ENCODE measurements around the gene TLK1.

The TLK1 gene

DNA sequence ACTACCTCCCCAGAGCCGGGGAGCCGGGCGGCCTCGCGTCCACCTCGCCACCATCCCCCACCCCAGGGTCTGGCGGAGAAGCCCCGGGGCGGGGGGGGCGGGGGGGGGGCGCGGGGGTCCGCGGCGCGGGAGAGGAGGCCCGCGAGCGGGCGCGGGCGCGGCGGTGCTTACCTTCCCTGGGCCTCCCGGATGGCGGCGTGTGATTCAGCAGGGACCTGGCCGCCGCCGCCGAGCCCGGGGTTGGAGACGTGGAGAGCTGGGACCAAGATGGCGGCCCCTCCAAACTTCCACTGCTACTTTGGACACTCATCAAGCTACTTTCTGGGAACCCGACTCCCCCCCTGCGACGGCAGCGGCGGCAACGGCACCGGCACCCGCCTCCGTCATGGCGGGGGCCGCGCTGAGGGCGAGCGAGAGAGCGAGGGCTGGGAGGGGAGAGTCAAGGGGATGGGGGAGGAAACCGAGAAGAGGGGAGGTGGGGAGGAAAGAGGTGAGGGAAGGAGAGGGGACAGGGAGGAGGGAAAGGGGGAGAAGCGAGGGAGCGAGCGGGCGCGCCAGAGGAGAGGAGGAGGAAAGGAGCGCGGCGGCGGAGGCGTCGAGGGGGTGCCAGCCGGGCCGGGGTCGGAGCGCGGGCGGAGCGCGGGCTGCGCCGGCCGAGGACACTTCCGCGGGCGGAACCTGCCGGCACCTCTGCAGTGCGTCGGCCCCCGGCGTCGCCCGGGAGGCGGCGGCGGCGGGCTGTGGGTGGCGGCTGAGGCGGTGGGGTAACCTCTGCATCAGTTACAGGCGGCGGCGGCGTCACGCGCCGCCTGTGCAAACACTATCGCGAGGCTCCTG lies at the start of gene TLK1:
TSS of gene TLK1 (minus strand) at position 775 of the 837 bp plus-strand sequence. CDS start at position 310, 465 bp downstream.
- peak; percentile 31 to 46 for DNase-seq (ENCODE audit: low read depth in 2 of 2, low spot score in 1 of 2)

DNA sequence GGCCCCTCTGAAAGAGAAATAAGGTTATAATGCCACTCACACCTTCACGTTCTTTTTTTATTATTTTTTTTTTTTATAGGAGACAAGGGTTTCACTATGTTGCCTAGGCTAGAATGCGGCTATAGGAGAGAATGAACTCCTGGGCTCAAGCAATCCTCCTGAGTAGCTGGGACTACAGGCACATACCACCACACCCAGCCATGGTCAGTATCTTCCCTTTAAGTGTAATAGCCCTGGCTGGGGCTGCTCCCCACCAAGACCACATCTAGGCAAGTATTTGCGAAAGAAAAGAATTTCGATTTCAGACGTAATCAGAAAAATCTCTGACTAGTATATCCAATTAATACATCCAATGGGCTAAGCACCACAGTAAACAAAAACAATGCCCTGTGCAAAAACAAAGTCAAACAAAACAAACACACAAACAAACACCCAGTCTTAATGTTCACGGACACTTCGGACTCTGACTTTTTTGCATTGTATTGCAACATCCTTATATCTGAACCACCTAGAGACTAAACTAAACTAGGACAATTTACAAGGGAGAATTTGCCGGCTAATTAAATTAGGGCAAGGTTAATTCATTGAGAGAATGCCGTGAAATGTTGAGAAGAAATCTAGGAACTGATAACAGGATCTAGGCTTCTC lies 49.6 kb upstream of the TLK1 start:
- no peak for DNase-seq (ENCODE audit: low read depth in 2 of 2, low spot score in 1 of 2)

DNA sequence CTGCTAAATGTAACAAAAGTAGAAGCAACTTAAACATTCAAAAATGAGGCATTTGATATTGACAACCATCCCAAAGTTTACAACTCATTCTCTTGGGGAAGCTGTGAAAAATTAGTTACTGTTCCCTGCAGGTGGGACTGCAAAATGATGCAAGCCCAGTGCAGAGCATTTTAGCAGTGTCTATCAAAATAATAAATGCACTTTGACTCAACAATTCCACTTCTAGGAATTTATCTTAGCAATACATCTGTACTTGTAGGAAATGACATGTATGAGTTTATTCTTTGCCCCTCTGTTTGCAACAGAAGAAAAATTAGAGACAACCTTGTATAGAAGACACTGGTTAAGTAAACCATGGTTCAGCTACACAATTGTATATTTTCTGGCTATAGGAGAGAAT lies 48.0 kb upstream of the TLK1 start:
- no peak for DNase-seq (ENCODE audit: low read depth in 2 of 2, low spot score in 1 of 2)

DNA sequence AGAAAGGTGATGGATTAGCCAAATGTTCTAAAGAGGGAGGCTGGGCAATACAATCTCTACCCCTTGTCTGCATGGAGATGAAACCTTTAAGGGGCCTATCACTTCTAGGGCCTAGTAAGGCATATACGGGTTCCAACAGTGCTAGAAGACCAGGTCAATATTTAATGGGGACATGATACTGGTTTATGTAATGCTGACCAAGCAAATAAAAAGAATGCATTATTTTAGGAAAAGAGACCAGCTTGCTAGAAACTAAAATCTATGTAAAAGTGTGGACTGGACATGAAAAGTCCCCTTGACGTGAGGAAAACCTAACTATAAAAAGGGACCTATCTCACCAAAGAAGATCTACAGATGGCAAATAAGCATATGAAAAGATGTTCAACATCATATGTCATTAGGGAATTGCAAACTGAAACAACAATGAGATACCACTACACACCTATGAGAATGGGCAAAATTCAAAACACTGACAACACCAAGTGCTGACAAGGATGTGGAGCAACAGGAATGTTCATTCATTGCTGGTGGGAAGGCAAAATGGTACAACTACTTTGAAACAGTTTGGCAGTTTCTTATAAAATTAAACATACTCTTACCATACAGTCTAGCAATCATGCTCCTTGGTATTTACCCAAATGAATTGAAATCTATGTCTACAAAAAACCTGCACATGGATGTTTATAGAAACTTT lies 45.9 kb upstream of the TLK1 start:
- no peak for DNase-seq (ENCODE audit: low read depth in 2 of 2, low spot score in 1 of 2)

DNA sequence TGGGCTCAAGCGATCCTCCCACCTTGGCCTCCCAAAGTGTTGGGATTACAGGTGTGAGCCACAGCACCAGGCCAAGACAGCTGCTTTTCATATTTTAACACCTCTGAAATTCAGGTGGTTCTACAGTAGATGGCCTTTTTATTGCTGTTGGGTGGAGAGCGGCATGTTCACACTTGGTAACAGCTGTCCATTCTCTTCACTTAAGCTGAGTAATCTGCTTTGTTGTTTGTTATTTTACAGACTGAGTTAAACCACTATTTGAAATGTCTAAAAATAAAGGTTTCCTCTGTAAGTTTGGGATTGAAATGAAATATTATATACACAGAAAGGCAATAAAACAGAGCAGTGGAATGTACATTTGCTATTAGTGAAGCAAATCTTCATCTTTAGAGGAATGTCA lies 44.9 kb upstream of the TLK1 start:
- DNase-seq (ENCODE audit: low read depth in 2 of 2, low spot score in 1 of 2), result no peak

DNA sequence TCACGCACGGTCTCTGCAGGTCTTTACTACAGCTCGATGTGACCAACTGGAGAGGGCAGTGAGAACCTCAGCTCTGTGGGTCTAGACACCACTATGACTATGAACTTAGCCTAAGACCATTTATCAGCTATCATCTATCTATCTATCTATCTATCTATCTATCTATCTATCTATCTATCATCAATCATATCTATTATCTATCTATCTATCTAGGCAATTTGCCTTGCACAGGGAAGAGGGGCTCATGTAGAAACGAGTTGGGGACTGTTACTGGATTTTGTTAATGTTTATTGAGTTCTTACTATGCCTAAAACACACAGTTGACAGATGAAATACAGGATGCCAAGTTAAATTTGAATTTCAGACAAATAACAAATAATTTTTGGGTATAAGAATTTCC lies 41.1 kb upstream of the TLK1 start:
- DNase-seq (ENCODE audit: low read depth in 2 of 2, low spot score in 1 of 2), result no peak

DNA sequence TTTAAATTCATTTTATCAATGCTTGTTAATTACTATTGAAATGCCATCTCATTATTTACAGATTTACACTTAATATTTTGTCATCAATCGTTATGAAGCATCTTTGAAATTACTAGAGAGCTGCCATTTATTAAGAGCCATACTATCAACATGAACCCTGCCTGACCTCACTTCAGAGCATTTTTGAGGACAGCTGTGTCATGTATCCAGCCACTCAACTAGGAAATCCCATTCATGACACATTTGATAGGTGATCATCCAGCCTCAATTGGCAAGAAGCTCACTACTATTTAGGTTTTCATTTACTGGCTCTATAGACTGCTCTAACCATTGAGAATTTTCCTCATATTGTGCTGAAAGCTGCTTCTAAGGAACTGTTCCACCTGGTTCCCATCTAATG lies 40.6 kb upstream of the TLK1 start:
- no peak for DNase-seq (ENCODE audit: low read depth in 2 of 2, low spot score in 1 of 2)

DNA sequence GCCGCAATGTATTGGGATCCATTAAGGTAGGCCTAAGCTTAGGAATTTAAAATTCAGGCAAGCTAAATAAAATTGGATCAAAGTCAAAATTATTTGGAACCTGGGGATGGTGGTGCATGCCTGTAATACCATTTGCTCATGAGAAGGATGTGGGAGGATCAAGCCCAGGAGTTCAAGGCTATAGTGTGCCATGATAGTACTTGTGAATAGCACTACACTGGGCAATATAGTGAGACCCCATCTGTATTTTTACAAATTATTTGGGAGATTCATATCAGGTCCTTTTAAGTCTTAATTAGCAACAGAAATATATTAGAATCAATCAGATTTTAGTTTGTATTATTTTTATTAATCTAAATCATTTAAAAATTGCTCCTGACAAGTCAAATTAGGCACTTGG lies 39.8 kb upstream of the TLK1 start:
- DNase-seq (ENCODE audit: low read depth in 2 of 2, low spot score in 1 of 2), result no peak

DNA sequence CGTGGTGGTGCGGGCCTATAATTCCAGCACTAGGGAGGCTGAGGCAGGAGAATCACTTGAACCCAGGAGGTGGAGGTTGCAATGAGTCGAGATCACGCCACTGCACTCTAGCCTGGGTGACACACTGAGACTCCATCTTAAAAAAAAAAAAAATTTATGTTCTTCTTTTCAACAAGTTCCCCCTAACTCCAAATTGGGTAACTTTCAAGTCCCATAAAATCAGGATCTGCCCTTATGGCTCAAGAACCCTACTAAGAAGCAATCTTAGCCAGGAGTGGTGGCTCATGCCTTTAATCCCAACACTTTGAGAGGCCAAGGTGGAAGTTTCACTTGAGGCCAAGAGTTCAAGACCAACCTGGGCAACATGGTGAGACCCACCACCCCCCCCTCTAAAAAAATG lies 30.3 kb upstream of the TLK1 start:
- DNase-seq (ENCODE audit: low read depth in 2 of 2, low spot score in 1 of 2), result no peak

DNA sequence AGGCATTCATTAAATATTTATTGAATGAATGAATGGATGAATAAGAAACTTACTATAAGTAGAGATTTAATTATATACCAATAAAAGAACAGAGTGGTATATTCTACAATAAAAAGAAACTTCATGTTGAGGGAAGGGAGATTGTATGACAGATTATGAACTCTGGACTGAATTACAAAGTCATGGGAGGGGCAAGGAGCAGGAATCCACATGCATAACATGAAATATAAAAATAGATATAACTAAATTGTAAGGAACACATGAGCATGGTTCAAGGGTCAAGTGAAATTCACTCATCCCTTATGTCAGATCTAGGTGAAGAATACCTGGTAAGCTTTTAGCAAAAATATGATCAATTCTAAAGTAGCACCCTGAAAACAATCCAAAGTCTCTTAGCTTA lies 27.1 kb upstream of the TLK1 start:
- no peak for DNase-seq (ENCODE audit: low read depth in 2 of 2, low spot score in 1 of 2)

DNA sequence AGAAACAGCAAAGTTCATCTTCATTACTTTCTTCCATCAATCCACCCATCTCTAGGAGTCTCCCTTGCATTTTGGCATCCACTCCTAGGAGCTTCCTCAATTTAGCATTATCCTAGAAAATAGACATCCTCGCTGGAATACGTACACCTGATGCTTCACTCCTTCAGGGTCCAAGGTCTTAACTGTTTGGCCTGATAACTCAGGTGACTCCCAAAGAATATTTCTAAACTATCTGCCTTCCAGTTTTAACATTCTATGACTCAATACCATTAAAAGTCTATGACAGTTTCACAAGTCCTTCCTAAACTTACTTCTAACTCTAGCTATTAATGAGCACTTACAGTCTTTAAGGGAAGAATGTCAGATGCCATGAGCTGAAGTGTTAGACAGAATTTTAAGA lies 26.5 kb upstream of the TLK1 start:
- no peak for DNase-seq (ENCODE audit: low read depth in 2 of 2, low spot score in 1 of 2)

DNA sequence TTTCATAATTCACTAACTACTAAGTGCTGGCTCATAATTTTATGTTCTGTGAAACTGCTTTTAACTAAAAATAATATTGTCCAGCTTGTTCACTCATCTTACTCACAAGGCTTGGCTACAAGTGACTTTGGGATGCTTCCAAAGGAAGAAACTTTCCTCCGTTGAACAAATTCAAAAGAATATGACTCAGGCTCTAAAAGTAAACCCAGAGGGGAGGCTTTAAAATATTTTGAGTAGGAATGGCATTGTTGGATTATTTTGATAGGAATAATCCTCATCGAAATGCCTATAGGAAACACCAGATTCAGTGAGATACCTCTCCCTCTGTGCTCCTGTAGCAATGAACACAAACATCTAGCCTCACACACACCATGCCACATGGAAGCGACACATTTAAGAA lies 25.2 kb upstream of the TLK1 start:
- no peak for DNase-seq (ENCODE audit: low read depth in 2 of 2, low spot score in 1 of 2)

DNA sequence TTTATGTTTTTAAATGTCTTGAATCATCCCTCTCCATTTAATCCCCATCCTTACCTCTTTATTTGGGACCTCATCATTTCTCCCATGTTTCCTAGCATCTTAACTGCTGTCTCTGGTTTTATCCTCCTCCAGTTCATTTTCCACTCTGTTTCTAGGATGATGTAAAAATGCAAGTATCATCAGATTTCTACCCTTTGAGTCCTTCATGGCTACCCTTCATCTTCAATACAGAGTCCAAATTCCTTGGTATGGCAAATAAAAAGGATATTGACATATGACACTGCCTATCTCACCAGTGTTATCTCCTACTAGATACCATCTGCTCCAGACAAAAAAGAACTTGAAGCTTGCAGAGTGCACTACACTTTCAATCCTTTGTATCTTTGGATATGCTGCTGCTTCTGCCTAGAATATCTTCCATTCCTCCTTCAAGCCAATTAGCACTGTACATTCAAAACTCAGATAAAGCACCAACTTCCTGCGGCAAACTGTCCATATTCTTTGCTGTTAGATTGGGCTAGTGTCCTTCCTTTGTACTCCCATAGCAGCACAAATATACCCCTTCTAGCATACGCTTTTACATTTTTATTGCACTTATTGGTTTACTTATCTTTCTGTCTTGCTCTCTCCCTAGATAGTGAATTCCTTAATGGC lies 24.6 kb upstream of the TLK1 start:
- no peak for DNase-seq (ENCODE audit: low read depth in 2 of 2, low spot score in 1 of 2)

DNA sequence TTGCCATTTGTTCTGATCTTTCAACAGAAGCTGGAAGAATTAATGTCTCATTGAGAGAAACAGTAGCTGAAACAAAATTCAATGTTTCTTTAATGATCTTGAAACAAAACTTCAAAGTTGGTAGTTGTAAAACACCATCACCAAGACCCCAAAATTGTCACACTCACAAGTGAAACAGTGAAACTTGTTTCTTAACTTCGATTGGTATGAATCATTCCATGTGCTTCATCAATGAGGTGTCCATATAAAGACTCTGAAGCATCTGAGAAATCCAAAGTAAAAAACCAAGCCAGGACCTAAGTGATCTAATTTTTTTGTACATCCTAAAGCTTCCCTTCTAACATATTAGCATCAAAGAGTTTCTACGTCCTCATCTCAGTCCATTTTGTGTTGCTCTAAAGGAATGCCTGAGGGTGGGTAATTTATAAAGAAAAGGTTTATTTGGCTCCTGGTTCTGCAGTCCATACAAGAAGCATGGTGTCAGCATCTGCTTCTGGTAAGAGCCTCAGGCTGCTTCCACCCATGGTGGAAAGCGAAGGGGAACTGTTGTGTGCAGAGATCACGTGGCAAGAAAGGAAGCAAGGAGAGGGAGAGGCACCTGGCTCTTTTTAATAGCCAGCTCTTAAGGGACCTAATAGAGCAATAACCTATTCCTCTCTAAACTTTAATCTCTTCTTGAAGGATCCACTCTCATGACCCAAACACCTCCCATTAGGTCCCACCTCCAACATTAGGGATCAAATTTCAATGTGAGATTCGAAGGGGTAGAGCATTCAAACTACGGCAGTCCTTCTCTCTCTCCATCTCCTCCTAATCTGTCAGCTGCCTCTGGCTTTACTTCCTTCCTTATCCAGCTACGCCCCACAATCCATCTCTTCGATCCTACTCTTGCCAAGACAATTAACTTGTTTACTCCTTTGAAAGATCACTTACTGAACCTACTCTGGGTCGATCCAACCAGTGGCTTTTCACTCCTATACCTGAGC lies 20.7 kb upstream of the TLK1 start:
- DNase-seq (ENCODE audit: low read depth in 2 of 2, low spot score in 1 of 2), result no peak

DNA sequence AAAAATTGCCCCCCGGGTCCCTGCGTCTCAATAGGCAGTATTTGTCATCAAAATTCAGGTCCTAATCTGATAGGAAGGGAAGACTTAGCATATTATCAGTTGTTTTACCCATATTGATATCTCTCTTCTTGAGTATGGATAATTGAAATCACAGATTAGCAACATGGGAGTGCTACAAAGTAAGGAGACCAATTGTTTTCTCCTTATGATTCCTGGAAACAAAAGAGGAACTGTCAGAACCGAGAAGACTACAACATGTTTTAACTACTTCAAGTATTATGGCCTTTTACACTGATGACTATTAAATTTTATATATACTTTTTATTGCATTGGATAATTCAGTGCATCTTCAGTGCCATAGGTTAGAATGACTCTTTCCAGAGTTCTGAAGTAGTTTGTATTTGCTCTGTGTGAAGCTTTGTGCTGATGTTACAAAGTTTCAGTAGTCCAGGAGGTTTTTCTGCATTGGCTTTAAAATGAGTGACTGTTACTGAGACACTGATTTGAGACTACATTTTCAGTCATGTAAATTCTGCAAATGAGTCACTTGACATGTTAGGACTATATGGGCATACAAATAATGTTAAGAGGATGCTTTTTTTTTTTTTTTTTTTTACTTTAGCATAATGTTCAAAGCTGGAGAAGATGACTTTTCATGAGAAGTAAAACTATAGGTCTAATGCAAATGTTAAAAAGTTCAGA lies 19.7 kb upstream of the TLK1 start:
- no peak for DNase-seq (ENCODE audit: low read depth in 2 of 2, low spot score in 1 of 2)

DNA sequence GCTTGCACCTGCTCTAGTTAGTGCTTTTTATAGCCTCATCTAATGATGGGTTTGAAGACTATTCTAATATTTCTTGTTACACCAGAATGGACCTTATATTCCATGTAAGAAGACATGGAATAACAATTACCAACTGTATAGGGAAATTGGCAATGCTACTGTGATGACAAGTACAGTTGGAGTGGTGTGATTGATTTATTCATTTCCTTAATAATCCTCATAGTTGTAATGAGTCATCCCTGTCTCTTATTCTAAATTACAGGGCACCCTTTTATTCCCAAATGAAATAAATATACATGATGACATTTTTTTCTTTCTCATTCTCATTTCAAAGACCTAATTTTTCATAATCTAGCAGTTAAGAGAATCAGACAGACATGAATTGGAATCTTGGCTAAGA lies 18.3 kb upstream of the TLK1 start:
- no peak for DNase-seq (ENCODE audit: low read depth in 2 of 2, low spot score in 1 of 2)

DNA sequence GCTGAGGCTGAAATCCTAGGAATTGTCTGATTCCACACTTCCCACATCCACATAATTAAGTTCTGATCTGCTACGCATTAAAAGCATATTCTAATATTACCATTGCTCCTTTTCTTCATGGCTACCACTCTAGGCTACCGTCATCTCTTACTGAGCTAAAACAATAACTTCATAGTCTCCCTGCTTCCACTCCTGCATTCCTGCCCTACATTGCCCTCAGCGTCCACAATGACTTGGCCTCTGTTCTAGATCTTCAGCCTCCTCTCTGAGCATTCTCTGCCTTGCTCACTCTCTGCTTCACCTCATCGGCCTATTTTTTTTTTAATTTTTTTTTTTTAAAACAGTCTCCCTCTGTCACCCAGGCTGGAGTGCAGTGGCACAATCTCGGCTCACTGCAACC lies 15.8 kb upstream of the TLK1 start:
- no peak for DNase-seq (ENCODE audit: low read depth in 2 of 2, low spot score in 1 of 2)

DNA sequence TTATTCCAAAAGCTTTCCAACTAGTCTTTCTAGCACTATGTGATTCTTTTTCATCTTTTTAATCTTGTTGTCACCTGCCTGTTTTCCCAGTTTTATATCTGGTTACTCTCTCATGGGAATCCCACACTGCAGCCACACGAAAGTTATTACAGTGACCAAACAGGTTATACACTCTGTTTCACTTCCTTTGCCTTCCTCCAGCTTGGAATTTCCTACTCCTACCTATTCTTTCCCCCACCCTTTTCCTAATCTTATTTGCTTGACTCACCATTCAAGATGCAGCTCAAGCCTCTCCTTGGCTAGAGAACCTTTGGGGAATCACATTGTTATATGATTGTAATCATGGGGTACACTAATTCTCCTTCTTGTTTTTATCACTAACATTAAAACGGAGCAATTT lies 13.4 kb upstream of the TLK1 start:
- no peak for DNase-seq (ENCODE audit: low read depth in 2 of 2, low spot score in 1 of 2)

DNA sequence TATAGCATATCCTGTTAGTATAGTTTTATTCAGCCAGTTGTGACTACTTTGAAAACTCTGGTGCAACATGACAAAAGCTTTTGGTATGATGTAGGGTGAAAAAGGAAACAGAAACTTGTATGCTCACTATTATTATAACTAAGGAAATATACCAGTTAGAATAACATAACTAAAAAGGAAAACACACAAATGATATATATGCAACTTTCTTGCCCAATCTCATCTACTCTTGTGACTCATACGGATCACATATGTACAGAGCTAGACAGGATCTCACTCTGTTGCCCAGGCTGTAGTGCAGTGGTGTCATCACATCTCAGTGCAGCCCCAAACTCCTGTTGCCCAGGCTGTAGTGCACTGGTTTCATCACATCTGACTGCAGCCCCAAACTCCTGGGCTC lies 12.4 kb upstream of the TLK1 start:
- no peak for DNase-seq (ENCODE audit: low read depth in 2 of 2, low spot score in 1 of 2)

DNA sequence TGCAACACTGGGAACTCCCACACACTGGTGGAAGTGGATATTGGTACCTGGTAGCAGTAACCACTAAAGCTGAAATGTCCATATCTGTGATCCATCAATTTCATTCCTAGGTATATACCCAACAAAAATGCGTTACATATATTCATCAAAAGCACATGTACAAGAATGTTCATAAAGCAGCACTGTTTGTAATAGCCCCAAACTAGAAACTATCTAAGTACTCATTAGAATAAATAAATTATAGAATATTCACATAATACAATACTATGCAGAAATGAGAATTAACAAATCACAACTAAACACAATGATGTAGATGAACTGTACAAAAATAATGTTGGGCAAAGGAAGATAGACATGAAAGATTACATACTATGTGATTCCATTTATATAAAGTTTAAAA lies 11.1 kb upstream of the TLK1 start:
- no peak for DNase-seq (ENCODE audit: low read depth in 2 of 2, low spot score in 1 of 2)

All from stimulated activated CD8-positive, alpha-beta memory T cell treated with anti-CD3 and anti-CD28 coated beads, Interleukin-4, amount 100 ng/mL, for 1 hour (primary cell).